HL-60 (cell line): Measurements from ENCODE around the gene MRPL9.
"Not testable (repeated sequence)": the region's sequence is repeated elsewhere in the genome, so short reads cannot be mapped to it uniquely, and the experiment has no call there.

Source experiments
- POLR2AphosphoS5 ChIP-seq: IDR thresholded peaks from 2 replicates; pipeline ENCODE4 v1.6.1; 2012; ENCODE audit warnings: low read depth
- TF ChIP-seq, protein P1 (sequence below): IDR thresholded peaks from one replicate; pipeline ENCODE4 v1.5.1; 2011; ENCODE audit warnings: low read length, control low read depth, inconsistent platforms; ENCODE audit not compliant: insufficient read depth

DNA sequence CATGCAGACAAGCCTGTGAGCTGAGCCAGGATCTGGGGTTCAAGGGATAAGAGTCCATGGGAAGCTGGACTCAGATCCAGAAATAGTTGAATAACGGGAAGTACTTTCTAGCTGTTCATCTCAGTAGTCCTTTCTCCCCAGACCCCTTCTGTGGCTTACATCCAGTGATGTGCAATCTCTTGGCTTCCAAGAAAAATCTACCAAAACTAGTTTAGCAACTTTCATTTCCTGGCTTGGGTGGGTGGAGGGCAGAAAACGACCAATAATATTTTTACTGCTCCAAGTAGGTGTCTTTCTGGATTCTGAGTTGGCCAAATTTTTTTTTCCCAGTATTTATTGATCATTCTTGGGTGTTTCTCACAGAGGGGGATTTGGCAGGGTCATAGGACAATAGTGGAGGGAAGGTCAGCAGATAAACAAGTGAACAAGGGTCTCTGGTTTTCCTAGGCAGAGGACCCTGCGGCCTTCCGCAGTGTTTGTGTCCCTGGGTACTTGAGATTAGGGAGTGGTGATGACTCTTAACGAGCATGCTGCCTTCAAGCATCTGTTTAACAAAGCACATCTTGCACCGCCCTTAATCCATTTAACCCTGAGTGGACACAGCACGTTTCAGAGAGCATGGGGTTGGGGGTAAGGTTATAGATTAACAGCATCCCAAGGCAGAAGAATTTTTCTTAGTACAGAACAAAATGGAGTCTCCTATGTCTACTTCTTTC, 5.2 kb upstream of the MRPL9 start:
- TF ChIP-seq, protein P1, sequence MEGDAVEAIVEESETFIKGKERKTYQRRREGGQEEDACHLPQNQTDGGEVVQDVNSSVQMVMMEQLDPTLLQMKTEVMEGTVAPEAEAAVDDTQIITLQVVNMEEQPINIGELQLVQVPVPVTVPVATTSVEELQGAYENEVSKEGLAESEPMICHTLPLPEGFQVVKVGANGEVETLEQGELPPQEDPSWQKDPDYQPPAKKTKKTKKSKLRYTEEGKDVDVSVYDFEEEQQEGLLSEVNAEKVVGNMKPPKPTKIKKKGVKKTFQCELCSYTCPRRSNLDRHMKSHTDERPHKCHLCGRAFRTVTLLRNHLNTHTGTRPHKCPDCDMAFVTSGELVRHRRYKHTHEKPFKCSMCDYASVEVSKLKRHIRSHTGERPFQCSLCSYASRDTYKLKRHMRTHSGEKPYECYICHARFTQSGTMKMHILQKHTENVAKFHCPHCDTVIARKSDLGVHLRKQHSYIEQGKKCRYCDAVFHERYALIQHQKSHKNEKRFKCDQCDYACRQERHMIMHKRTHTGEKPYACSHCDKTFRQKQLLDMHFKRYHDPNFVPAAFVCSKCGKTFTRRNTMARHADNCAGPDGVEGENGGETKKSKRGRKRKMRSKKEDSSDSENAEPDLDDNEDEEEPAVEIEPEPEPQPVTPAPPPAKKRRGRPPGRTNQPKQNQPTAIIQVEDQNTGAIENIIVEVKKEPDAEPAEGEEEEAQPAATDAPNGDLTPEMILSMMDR = not testable (repeated sequence)
- not testable (repeated sequence) for TF ChIP-seq POLR2AphosphoS5
